ENCODE data around the gene HLCS.
A peak's percentile ranks its signal among the peaks of the same experiment; 100 is the strongest.

DNA sequence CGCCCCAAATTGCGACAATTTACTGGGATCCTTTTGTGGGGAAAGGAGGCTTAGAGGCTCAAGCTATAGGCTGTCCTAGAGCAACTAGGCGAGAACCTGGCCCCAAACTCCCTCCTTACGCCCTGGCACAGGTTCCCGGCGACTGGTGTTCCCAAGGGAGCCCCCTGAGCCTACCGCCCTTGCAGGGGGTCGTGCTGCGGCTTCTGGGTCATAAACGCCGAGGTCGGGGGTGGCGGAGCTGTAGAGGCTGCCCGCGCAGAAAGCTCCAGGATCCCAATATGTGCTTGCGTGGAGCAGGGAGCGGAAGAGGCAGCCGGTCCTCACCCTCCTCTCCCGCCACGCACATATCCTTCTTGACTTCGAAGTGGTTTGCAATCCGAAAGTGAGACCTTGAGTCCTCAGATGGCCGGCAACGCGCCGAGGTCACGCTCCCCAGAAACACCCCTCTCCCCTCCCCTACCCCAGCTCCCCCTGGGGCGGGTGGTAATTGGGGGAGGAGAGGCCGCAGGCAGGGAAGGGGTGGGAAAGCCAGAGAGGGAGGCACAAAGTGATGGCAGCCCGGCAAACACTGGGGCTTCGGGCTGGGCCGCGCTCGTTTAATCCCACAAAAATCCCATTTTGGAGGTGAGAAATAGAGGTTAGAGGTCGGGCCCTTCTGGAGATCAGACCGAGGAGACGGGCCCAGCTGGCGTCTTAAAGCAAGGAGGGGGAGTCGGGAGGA, 261.4 kb downstream of the HLCS start:
- TF ChIP-seq EZH2phosphoT487 (IDR thresholded peaks at IDR 0.05; ENCODE audit: low read length), result 0 out of 2 replicates have a peak, but pooled peaks have one; percentile 53
- TF ChIP-seq, protein P1, sequence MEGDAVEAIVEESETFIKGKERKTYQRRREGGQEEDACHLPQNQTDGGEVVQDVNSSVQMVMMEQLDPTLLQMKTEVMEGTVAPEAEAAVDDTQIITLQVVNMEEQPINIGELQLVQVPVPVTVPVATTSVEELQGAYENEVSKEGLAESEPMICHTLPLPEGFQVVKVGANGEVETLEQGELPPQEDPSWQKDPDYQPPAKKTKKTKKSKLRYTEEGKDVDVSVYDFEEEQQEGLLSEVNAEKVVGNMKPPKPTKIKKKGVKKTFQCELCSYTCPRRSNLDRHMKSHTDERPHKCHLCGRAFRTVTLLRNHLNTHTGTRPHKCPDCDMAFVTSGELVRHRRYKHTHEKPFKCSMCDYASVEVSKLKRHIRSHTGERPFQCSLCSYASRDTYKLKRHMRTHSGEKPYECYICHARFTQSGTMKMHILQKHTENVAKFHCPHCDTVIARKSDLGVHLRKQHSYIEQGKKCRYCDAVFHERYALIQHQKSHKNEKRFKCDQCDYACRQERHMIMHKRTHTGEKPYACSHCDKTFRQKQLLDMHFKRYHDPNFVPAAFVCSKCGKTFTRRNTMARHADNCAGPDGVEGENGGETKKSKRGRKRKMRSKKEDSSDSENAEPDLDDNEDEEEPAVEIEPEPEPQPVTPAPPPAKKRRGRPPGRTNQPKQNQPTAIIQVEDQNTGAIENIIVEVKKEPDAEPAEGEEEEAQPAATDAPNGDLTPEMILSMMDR (IDR thresholded peaks at IDR 0.05; ENCODE audit: low read length), result no peak
